HS-5 (cell line): ENCODE results near the gene CASZ1.

Experiments used
- DNase-seq: peaks from one replicate; pipeline ENCODE4 v3.0.0-alpha.2; 2012; ENCODE audit warnings: low read depth

CASZ1 gene

GRCh38 chr1:10824821-10825540 is 28.5 kb upstream of the CASZ1 start:
- DNase-seq = peak; percentile 30

GRCh38 chr1:10823000-10823401 is 26.6 kb upstream of the CASZ1 start:
- no peak for DNase-seq

GRCh38 chr1:10821388-10821787 is 24.9 kb upstream of the CASZ1 start:
- no peak for DNase-seq

GRCh38 chr1:10820422-10820821 is 24.0 kb upstream of the CASZ1 start:
- DNase-seq = no peak

- no peak for DNase-seq
These were observed 22.9 kb upstream of the CASZ1 start for GRCh38 chr1:10819198-10819901.

DNA sequence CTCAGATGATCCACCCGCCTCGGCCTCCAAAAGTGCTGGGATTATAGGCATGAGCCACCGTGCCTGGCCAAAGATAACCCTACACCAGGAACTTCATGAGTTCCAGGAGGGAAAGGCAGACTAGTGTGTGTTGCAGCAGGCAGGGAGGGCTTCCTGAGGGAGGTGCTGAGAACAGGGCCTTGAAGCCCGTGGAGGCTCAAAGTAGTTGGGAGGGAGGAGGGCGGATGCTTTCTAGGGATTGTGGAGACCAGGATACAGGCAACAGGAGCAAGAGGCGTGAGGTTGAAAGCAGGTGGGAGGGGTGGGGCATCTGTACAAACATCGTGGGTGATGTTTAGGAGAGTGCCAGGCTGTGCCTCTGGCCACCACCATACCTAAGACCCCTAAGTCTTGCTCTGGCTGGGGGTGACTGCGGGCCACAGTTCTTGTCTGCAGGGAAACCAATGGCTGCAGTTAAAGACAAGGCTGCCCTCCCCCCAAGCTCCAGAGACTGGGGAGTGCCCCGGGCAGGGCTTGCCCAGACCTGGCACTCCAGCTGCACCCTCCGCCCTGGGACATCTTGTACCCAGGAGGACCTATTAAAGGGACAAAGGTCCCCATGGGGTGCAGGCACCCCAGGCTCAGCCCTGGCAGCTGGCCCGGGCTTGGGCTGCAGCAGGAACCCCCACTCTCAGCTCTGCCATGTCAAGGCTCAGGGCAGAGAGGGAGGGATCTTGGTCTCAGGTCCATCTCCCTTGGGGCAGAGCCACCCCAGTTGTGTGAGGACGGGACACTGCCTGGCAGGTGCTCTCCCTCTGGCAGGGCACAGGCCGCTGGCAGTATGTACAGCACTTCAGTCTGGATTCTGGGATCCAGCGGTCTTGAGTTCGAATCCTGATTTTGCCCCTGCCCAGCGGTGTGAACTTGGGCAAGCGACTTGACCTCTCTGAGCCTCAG is 22.1 kb upstream of the CASZ1 start:
- DNase-seq = no peak

- no peak for DNase-seq
These were observed 20.4 kb upstream of the CASZ1 start for GRCh38 chr1:10816743-10817369.

GRCh38 chr1:10816233-10816632 is 19.8 kb upstream of the CASZ1 start:
- DNase-seq = no peak

DNA sequence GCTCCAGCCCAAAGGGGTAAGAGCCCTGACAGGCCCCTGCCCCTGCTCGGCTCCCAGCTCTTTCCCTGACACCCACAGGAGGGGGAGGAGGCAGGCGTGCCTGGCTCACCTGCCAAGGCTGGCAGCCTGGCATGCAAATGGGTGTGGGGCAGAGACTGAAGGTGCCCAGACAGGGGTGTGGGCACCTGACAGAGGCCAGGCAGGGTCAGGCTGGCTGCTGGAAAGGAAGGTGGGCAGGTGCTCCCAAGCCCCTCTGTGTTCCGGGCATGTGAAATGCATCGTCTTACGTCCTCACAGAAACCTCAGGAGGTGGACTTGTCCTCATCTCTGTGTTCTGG is 19.4 kb upstream of the CASZ1 start:
- DNase-seq = no peak

GRCh38 chr1:10814976-10815857 is 18.8 kb upstream of the CASZ1 start:
- no peak for DNase-seq

- no peak for DNase-seq
These were observed 17.9 kb upstream of the CASZ1 start for GRCh38 chr1:10814312-10814711.

DNA sequence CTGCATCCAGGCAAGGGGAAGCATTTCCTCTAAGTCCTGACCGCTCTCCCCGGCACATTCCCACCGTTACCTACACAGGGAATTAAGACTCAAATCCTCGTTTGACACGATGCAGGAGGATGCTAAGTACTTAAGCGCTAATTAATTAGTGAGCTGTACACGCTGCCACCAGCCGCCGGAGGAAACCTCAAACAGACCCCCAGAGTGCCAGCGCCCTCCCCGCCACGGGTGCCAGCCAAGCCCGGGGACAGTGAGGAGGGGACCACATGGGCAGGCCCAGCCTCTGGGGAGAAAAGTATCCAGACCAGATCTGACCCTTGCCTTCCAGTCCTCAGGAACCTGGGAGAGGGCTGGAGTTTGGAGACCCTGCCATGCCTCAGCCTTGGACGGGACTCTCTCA is 17.4 kb upstream of the CASZ1 start:
- no peak for DNase-seq

- no peak for DNase-seq
These were observed 16.0 kb upstream of the CASZ1 start for GRCh38 chr1:10812387-10812915.

- DNase-seq = no peak
These were observed 12.0 kb upstream of the CASZ1 start for GRCh38 chr1:10808441-10808840.

GRCh38 chr1:10806966-10807365 is 10.5 kb upstream of the CASZ1 start:
- DNase-seq = no peak

GRCh38 chr1:10803971-10804820 is 7.8 kb upstream of the CASZ1 start:
- no peak for DNase-seq

DNA sequence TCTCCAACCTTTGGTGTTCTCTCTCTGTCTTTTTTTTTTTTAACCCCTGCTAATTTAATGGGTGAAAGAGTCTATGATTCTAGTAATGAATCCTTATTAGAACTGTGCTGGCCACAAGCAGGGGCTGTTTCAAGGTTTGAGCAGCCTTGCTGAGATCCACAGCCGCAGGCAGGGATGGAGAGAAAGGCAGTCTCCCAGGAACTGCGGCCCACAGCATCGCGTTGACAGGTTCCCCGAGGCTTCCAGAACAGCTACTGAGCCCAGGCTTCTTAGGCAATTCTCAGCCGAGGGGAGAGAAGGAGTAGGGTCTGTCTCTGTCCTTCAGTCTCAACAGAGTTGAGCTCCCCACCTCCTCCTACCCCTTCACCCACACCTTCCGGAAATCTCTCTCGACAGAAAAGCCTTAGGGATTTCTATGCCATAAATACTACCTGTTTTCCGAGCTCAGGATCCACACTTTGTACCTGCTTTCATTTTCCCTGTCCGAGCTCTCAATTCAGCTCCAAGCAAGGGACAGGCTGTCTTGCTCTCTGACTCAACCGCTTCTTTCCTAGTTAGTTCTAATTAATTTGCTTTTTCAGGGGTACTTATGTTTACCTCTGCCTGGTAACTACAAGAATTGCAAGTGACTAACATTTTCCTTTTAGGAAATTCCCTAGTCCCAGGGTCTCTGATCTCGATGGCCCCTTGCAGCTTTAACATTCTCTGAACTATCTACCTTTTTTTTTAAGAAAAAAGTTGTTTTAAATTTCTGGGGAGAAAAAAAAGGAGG is 6.7 kb upstream of the CASZ1 start:
- DNase-seq = no peak

- no peak for DNase-seq
These were observed 4.3 kb upstream of the CASZ1 start for GRCh38 chr1:10800778-10801177.

DNA sequence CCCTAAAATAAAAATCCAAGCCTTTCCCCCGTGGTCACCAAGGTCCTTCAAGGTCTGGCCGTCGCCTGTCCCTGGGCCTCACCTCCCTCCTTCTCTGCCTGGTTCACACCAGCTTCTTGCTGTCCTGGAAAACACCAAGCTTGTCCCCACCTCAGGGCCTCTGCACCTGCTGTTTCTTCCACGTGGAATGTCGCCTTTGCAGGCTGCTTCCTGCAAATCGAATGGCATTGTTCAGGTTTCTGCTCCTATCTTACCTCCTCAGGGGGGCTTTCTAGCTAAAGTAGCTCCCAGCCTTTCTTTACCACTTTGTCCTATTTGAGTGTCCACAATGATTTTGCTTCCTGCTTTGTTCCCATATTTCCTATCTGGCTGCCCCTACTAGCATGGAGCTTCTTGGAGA is 3.3 kb upstream of the CASZ1 start:
- no peak for DNase-seq
